CD14-positive monocyte (primary cell): Measurements from ENCODE around the gene HOXA5. TPM values are rescaled to one million over a fixed set of nuclear protein-coding genes. Genes with fewer than 3 reads are reported as not detected.
A peak's percentile ranks its signal among the peaks of the same experiment; 100 is the strongest.

Experiments used
- DNase-seq, 3 donors: peaks; one replicate each; pipeline ENCODE4 v3.0.0-alpha.2; 2011 to 2022
- H2AFZ ChIP-seq: 2 replicates; pipeline ENCODE4 v1.6.0; 2012; ENCODE audit warnings: mild to moderate bottlenecking, low read depth, low read length, inconsistent platforms; ENCODE audit not compliant: insufficient read depth, poor library complexity, severe bottlenecking
- H3K27ac ChIP-seq, 2 donors: 1 replicate in 1 of 2; 2 replicates in 1 of 2; pipeline ENCODE4 v1.5.1; 2012 to 2013; ENCODE audit warnings: low read length in 2 of 2, control low read depth in 1 of 2, inconsistent platforms in 1 of 2, low read depth in 1 of 2, mild to moderate bottlenecking in 1 of 2
- H3K27me3 ChIP-seq, 2 donors: one replicate each; pipeline versions ENCODE4 v1.6.0 to v1.6.1; 2011 to 2013; ENCODE audit warnings: low read length in 2 of 2; ENCODE audit not compliant: control insufficient read depth in 2 of 2, insufficient read depth in 2 of 2
- H3K36me3 ChIP-seq, 2 donors: replicated peaks in 1 of 2; 1 replicate in 1 of 2; 2 replicates in 1 of 2; pipeline versions ENCODE4 v1.5.1 to v1.6.1; 2012 to 2013; ENCODE audit warnings: low read length in 2 of 2, control low read depth in 1 of 2, inconsistent platforms in 1 of 2, mild to moderate bottlenecking in 1 of 2; ENCODE audit not compliant: insufficient read depth in 2 of 2, control insufficient read depth in 1 of 2
- H3K4me1 ChIP-seq, 2 donors: 1 replicate in 1 of 2; 2 replicates in 1 of 2; pipeline versions ENCODE4 v1.5.1 to v1.6.1; 2012 to 2013; ENCODE audit warnings: low read length in 2 of 2, control low read depth in 1 of 2, inconsistent platforms in 1 of 2, mild to moderate bottlenecking in 1 of 2, moderate library complexity in 1 of 2; ENCODE audit not compliant: insufficient read depth in 2 of 2, control insufficient read depth in 1 of 2
- H3K4me2 ChIP-seq: replicated peaks from 2 replicates; pipeline ENCODE3; 2012; ENCODE audit warnings: low read length, moderate library complexity, mild to moderate bottlenecking; ENCODE audit not compliant: poor library complexity, severe bottlenecking; ENCODE audit errors: extremely low read depth
- H3K4me3 ChIP-seq, 3 experiments: fragments of 200-600 bp in 1 of 3; sonication (generic) in 1 of 3; replicated peaks in 1 of 3; 1 replicate in 2 of 3; 2 replicates in 1 of 3; pipeline ENCODE4 v1.5.1; 2011 to 2013; ENCODE audit warnings: low read length in 3 of 3, mild to moderate bottlenecking in 3 of 3, control low read depth in 2 of 3, low read depth in 2 of 3, inconsistent platforms in 1 of 3, moderate library complexity in 1 of 3
- H3K79me2 ChIP-seq: 2 replicates; pipeline ENCODE4 v1.6.0; 2012; ENCODE audit warnings: mild to moderate bottlenecking, control low read depth, inconsistent platforms, low read length, moderate library complexity; ENCODE audit not compliant: insufficient read depth
- H3K9ac ChIP-seq: 2 replicates; pipeline ENCODE4 v1.6.0; 2017; ENCODE audit warnings: low read length, mild to moderate bottlenecking; ENCODE audit not compliant: insufficient read depth, poor library complexity, severe bottlenecking
- H3K9me3 ChIP-seq, 2 donors: replicated peaks in 1 of 2; 1 replicate in 1 of 2; 2 replicates in 1 of 2; pipeline versions ENCODE4 v1.5.1 to v1.6.1; 2012 to 2013; ENCODE audit warnings: low read length in 2 of 2, control low read depth in 1 of 2; ENCODE audit not compliant: control insufficient read depth in 1 of 2, insufficient read depth in 1 of 2
- H4K20me1 ChIP-seq: 2 replicates; pipeline ENCODE4 v1.6.0; 2012; ENCODE audit warnings: mild to moderate bottlenecking, low read length, control low read depth, moderate library complexity; ENCODE audit not compliant: insufficient read depth
- H3K27ac Mint-ChIP-seq, 7 donors: one replicate each; pipeline ENCODE4 v1.8.0; 2020; ENCODE audit warnings: mild to moderate bottlenecking in 7 of 7, mixed read lengths in 7 of 7, moderate library complexity in 6 of 7, inconsistent platforms in 2 of 7
- H3K27me3 Mint-ChIP-seq, 3 donors: one replicate each; pipeline ENCODE4 v1.8.0; 2021 to 2022; ENCODE audit warnings: low read depth in 3 of 3, mild to moderate bottlenecking in 3 of 3, mixed read lengths in 3 of 3, moderate library complexity in 3 of 3, inconsistent platforms in 1 of 3
- H3K36me3 Mint-ChIP-seq, 2 donors: one replicate each; pipeline ENCODE4 v1.8.0; 2020; ENCODE audit warnings: mixed read lengths in 2 of 2, inconsistent platforms in 1 of 2, mild to moderate bottlenecking in 1 of 2
- H3K4me1 Mint-ChIP-seq: one replicate; pipeline ENCODE4 v1.8.0; 2020; ENCODE audit warnings: mild to moderate bottlenecking, mixed read lengths
- H3K4me3 Mint-ChIP-seq, 2 donors: one replicate each; pipeline ENCODE4 v1.8.0; 2020; ENCODE audit warnings: mild to moderate bottlenecking in 2 of 2, mixed read lengths in 2 of 2, moderate library complexity in 1 of 2
- H3K9me3 Mint-ChIP-seq, 7 donors: one replicate each; pipeline ENCODE4 v1.8.0; 2020 to 2022; ENCODE audit warnings: mixed read lengths in 7 of 7, mild to moderate bottlenecking in 6 of 7, moderate library complexity in 6 of 7, inconsistent platforms in 2 of 7
- CTCF ChIP-seq: fragments of 200-600 bp; IDR thresholded peaks from one replicate; pipeline ENCODE4 v1.8.0; 2022; ENCODE audit warnings: antibody characterized with exemption, mild to moderate bottlenecking
- WGBS: methylation state at CpG from one replicate; pipeline ENCODE4 v1.1.5; 2013; ENCODE audit warnings: missing lambda C conversion rate; ENCODE audit not compliant: insufficient coverage; 5-methylcytosine and 5-hydroxymethylcytosine counted together
- intact Hi-C, 2 donors: fragments of 100-400 bp; cut with micrococcal nuclease; formaldehyde crosslinking; loops; one replicate each; pipeline versions ENCODE4 v1.15.0 to v1.15.1; 2023
- polyA plus RNA-seq, 3 donors: library from polyadenylated mRNA; depleted of rRNA in 1 of 3; unstranded in 2 of 3; stranded (reverse) in 1 of 3; fragments of 300-500 nt in 2 of 3; fragments of >200 nt in 1 of 3; fragmentation: Illumina TruSeq in 2 of 3; gene quantifications; 1 replicate in 2 of 3; 2 replicates in 1 of 3; pipeline ENCODE4 v1.2.3, GENCODE V29; 2012 to 2021

HOXA5 gene
- polyA plus RNA-seq, 3 donors = 0.85 to 3.0 (median 1.8) TPM

- WGBS = 39% methylated on average over 12 of the region's 15 CpGs
- Histone ChIP-seq H3K9ac (no peak overlapping the region), H4K20me1 (no peaks in the 10 kb centered on the region), H3K27me3 (peaks cover 95 to 98% of the 10 kb centered on the region in 2 donors), H2AFZ (no peak overlapping the region), H3K79me2 (no peaks in the 10 kb centered on the region), H3K36me3 (no peaks in the 10 kb centered on the region), H3K4me1 (peaks cover 40 to 42% of the 10 kb centered on the region in 2 donors), H3K4me2 (no peak overlapping the region), H3K27ac (no peak overlapping the region), H3K9me3 (peaks cover 13 to 63% of the 10 kb centered on the region in 2 donors), H3K4me3 (no peak overlapping the region)
- DNase-seq = no peak
- TF ChIP-seq CTCF = no peak
- Mint-ChIP-seq H3K4me1 (peaks cover 57% of the 10 kb centered on the region), H3K27me3 (peaks cover 93 to 94% (median 94%) of the 10 kb centered on the region in 3 donors), H3K36me3 (peaks cover 15 to 26% of the 10 kb centered on the region in 2 donors), H3K4me3 (peak overlapping the region in 1 of 2 donors; percentile 85), H3K9me3 (peaks cover 0 to 54% (median 33%) of the 10 kb centered on the region in 7 donors), H3K27ac (no peak overlapping the region)
- intact Hi-C loops = loop anchor here (5.0 to 10.0 kb wide), 3 partner anchors 386 to 734 kb away; no protein-coding TSS in a partner anchor
These were observed 47.8 kb upstream of the HOXA5 start for GRCh38 chr7:27191161-27191731.

- Histone ChIP-seq H3K4me1 (peaks cover 50 to 52% of the 10 kb centered on the region in 2 donors), H3K4me2 (no peak overlapping the region), H3K9me3 (peaks cover 13 to 67% of the 10 kb centered on the region in 2 donors), H3K36me3 (no peaks in the 10 kb centered on the region), H3K9ac (no peak overlapping the region), H3K27ac (no peak overlapping the region), H2AFZ (no peak overlapping the region), H3K4me3 (no peak overlapping the region), H3K27me3 (peaks cover 96 to 98% of the 10 kb centered on the region in 2 donors), H3K79me2 (no peaks in the 10 kb centered on the region), H4K20me1 (no peaks in the 10 kb centered on the region)
- WGBS = 11% methylated on average over 2 of the region's 7 CpGs
- H3K4me1 Mint-ChIP-seq = peaks cover 67% of the 10 kb centered on the region
- H3K4me3 Mint-ChIP-seq = peak overlapping the region; percentile 34 to 92
- intact Hi-C loops = loop anchor here (5.0 to 10.0 kb wide), 4 partner anchors 38 to 735 kb away; partner anchors contain the start of gene HOXA3 (in 2 of the 2)
- H3K36me3 Mint-ChIP-seq = peaks cover 20 to 32% of the 10 kb centered on the region in 2 donors
- peak overlapping the region in 1 of 7 donors; percentile 80 for H3K27ac Mint-ChIP-seq
- no peak for DNase-seq
- no peak for TF ChIP-seq CTCF
- H3K27me3 Mint-ChIP-seq = peaks cover 97 to 99% (median 98%) of the 10 kb centered on the region in 3 donors
- peaks cover 0 to 64% (median 37%) of the 10 kb centered on the region in 7 donors for H3K9me3 Mint-ChIP-seq
These were observed 46.7 kb upstream of the HOXA5 start for GRCh38 chr7:27189997-27190748.
